ENCODE results near the gene HRH2.

GRCh38 chr5:175696139-175696854, 38.4 kb downstream of the HRH2 start:
- TF ChIP-seq SIN3A (IDR thresholded peaks at IDR 0.05; ENCODE audit: borderline replicate concordance, insufficient read depth, low read length) (no peak), POLR2AphosphoS5 (IDR thresholded peaks at IDR 0.05; ENCODE audit: low read depth, low read length) (no peak), FOXP2 (optimal IDR thresholded peaks at IDR 0.05; ENCODE audit: borderline replicate concordance, extremely low read depth, extremely low read length, insufficient read depth) (no peak)
- TF ChIP-seq, protein P1, sequence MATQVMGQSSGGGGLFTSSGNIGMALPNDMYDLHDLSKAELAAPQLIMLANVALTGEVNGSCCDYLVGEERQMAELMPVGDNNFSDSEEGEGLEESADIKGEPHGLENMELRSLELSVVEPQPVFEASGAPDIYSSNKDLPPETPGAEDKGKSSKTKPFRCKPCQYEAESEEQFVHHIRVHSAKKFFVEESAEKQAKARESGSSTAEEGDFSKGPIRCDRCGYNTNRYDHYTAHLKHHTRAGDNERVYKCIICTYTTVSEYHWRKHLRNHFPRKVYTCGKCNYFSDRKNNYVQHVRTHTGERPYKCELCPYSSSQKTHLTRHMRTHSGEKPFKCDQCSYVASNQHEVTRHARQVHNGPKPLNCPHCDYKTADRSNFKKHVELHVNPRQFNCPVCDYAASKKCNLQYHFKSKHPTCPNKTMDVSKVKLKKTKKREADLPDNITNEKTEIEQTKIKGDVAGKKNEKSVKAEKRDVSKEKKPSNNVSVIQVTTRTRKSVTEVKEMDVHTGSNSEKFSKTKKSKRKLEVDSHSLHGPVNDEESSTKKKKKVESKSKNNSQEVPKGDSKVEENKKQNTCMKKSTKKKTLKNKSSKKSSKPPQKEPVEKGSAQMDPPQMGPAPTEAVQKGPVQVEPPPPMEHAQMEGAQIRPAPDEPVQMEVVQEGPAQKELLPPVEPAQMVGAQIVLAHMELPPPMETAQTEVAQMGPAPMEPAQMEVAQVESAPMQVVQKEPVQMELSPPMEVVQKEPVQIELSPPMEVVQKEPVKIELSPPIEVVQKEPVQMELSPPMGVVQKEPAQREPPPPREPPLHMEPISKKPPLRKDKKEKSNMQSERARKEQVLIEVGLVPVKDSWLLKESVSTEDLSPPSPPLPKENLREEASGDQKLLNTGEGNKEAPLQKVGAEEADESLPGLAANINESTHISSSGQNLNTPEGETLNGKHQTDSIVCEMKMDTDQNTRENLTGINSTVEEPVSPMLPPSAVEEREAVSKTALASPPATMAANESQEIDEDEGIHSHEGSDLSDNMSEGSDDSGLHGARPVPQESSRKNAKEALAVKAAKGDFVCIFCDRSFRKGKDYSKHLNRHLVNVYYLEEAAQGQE (IDR thresholded peaks at IDR 0.05; ENCODE audit: insufficient read depth in 1 of 2, low read depth in 2 of 2, low read length in 2 of 2), result no peak
